ENCODE measurements around the gene VPS11.
A peak's percentile ranks its signal among the peaks of the same experiment; 100 is the strongest.

Gene VPS11

DNA sequence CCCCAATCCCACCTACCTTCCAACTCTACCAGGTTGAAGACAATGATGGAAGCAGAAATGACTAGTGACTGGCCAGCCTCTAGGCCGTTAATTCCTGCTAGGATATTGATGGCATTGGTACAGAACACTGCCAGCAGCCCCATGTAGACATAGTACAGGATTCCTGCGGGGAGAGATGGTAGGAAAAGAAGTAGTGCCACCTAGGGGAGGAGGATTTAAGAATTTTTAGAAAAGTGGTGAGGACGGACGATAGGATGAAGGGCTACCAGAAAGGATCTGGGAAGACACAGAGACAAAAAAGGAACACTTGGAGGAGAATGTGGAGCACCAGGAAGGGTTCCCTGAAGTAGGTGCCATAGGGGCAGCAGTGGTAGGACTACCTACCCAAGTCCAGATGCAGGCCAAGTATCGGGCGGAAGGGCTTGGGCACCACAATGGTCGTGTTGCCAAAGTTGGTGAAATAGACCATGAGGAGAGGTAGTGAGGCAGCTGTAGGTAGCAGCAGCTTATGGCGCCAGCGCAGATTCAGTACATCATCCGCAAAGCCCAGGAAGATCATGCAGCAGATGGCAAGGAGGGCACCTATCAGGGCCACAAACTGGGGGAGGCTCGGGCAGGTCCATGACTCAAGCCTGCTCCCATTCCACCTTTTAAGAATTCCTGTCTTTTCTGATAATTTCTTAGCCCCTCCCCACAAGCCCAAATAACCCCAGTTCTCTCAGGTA lies 32.8 kb downstream of the VPS11 start:
- no peak overlapping the region for H3K4ac ChIP-seq (ENCODE audit: low read length)
- no peak for DNase-seq (ENCODE audit: low spot score)
- H2BK120ac ChIP-seq (ENCODE audit: low read depth, low read length), result no peak overlapping the region
- no peak overlapping the region for H3K14ac ChIP-seq (ENCODE audit: low read length)
- H3K27me3 ChIP-seq (ENCODE audit: control insufficient read depth in 3 of 3, insufficient read depth in 3 of 3, low read depth in 1 of 3, low read length in 3 of 3), result no peaks in the 10 kb centered on the region
- no peak overlapping the region for H2BK12ac ChIP-seq (ENCODE audit: low read length)
- peak overlapping the region; percentile 69 for H2BK5ac ChIP-seq (ENCODE audit: low read length)
- no peak overlapping the region for H3K27ac ChIP-seq (replicated peaks; ENCODE audit: low read length)
- peak overlapping the region; percentile 81 for H3K9ac ChIP-seq (ENCODE audit: low read depth, low read length, poor library complexity)
- H3K18ac ChIP-seq (ENCODE audit: low read length), result no peak overlapping the region
- H2AK5ac ChIP-seq (ENCODE audit: low read depth, low read length), result peak overlapping the region; percentile 6
- no peak overlapping the region for H2BK15ac ChIP-seq (ENCODE audit: low read length)
- H3K79me1 ChIP-seq (ENCODE audit: low read depth, low read length), result peaks cover 6% of the 10 kb centered on the region
- H2AFZ ChIP-seq (ENCODE audit: low read length), result no peak overlapping the region
- H4K8ac ChIP-seq (ENCODE audit: low read depth, low read length), result no peak overlapping the region
- H3K23ac ChIP-seq (ENCODE audit: low read depth, low read length, poor library complexity), result no peak overlapping the region
- H3K4me3 ChIP-seq (ENCODE audit: low read length in 2 of 2), result peak overlapping the region; percentile 73 to 86
- peaks cover 20 to 28% of the 10 kb centered on the region in 2 donors for H3K36me3 ChIP-seq (replicated peaks in 1 of 2; ENCODE audit: control insufficient read depth in 2 of 2, insufficient read depth in 2 of 2, low read length in 2 of 2)
- WGBS, 2 donors (ENCODE audit: extremely low coverage in 2 of 2, insufficient read length in 2 of 2, insufficient replicate concordance in 1 of 2), result no CpG with 5 or more reads among the region's 11 CpGs
- H3K4me2 ChIP-seq (ENCODE audit: insufficient read depth, low read length, poor library complexity, severe bottlenecking), result peak overlapping the region; percentile 95
- peaks cover 9% of the 10 kb centered on the region in 2 donors for H3K4me1 ChIP-seq (ENCODE audit: control insufficient read depth in 2 of 2, insufficient read depth in 1 of 2, low read depth in 1 of 2, low read length in 2 of 2)
- H4K91ac ChIP-seq (ENCODE audit: low read depth, low read length, poor library complexity), result no peak overlapping the region
- H3K9me3 ChIP-seq (replicated peaks in 1 of 2; ENCODE audit: control insufficient read depth in 2 of 2, insufficient read depth in 1 of 2, low read depth in 1 of 2, low read length in 2 of 2), result no peaks in the 10 kb centered on the region

DNA sequence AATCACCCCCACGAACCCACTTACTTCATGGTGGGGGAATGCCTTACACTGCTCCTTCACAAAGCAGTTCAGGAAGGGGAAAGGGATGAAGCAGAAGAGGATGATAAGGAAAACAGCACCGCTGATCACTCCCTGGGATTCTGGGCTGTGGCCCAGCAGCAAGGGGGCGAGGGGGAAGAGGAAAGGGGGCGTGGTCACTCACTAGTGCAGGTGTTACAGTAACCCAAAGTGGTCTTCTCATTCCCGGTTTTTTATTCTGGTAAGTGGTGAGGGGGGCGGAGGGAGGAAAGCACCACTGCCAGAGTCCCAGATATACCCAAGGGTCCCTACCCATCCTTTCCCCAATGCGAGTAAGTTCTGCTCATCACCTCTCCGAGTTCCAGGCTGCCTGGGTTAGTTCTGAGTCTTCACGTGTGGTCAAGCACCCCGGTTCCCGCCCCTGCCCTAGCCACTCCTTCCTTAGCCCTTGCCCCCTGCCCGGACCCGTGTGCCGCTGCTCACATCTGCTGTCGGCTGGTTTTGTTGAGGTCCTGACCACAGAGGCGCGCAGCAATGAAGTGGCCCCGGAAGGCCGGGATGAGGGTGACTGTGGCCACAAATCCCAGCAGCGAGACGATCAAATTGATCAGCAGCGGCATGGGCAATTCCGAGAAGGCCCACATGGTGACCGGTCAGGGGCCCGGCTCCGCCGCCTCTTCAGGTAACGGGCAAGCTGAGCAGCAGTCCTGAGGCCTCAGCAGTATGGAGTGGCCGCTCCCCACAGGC lies 33.6 kb downstream of the VPS11 start:
- WGBS, 2 donors (ENCODE audit: extremely low coverage in 2 of 2, insufficient read length in 2 of 2, insufficient replicate concordance in 1 of 2), result no CpG with 5 or more reads among the region's 29 CpGs
- Histone ChIP-seq H3K27ac (replicated peaks; ENCODE audit: low read length) (peak overlapping the region; percentile 72), H3K4me1 (ENCODE audit: control insufficient read depth in 2 of 2, insufficient read depth in 1 of 2, low read depth in 1 of 2, low read length in 2 of 2) (peaks cover 6 to 13% of the 10 kb centered on the region in 2 donors), H3K18ac (ENCODE audit: low read length) (peak overlapping the region; percentile 71), H4K8ac (ENCODE audit: low read depth, low read length) (no peak overlapping the region), H3K9me3 (replicated peaks in 1 of 2; ENCODE audit: control insufficient read depth in 2 of 2, insufficient read depth in 1 of 2, low read depth in 1 of 2, low read length in 2 of 2) (no peaks in the 10 kb centered on the region), H3K14ac (ENCODE audit: low read length) (no peak overlapping the region), H4K91ac (ENCODE audit: low read depth, low read length, poor library complexity) (no peak overlapping the region), H2BK12ac (ENCODE audit: low read length) (peak overlapping the region; percentile 80), H3K4ac (ENCODE audit: low read length) (no peak overlapping the region), H3K9ac (ENCODE audit: low read depth, low read length, poor library complexity) (peak overlapping the region; percentile 88), H2BK15ac (ENCODE audit: low read length) (no peak overlapping the region), H3K27me3 (ENCODE audit: control insufficient read depth in 3 of 3, insufficient read depth in 3 of 3, low read depth in 1 of 3, low read length in 3 of 3) (no peaks in the 10 kb centered on the region), H2BK5ac (ENCODE audit: low read length) (peak overlapping the region; percentile 69), H3K4me2 (ENCODE audit: insufficient read depth, low read length, poor library complexity, severe bottlenecking) (peak overlapping the region; percentile 95), H2AFZ (ENCODE audit: low read length) (peak overlapping the region; percentile 82), H3K23ac (ENCODE audit: low read depth, low read length, poor library complexity) (peak overlapping the region; percentile 14), H3K4me3 (ENCODE audit: low read length in 2 of 2) (peak overlapping the region; percentile 73 to 86), H2BK120ac (ENCODE audit: low read depth, low read length) (no peak overlapping the region), H2AK5ac (ENCODE audit: low read depth, low read length) (peak overlapping the region; percentile 6), H3K36me3 (replicated peaks in 1 of 2; ENCODE audit: control insufficient read depth in 2 of 2, insufficient read depth in 2 of 2, low read length in 2 of 2) (peaks cover 20 to 28% of the 10 kb centered on the region in 2 donors), H3K79me1 (ENCODE audit: low read depth, low read length) (peaks cover 6% of the 10 kb centered on the region)
- no peak for DNase-seq (ENCODE audit: low spot score)

- H3K36me3 ChIP-seq (replicated peaks in 1 of 2; ENCODE audit: control insufficient read depth in 2 of 2, insufficient read depth in 2 of 2, low read length in 2 of 2), result peaks cover 15 to 21% of the 10 kb centered on the region in 2 donors
- peak within 1 kb of the TSS; percentile 92 for H3K27ac ChIP-seq (replicated peaks; ENCODE audit: low read length)
- H4K91ac ChIP-seq (ENCODE audit: low read depth, low read length, poor library complexity), result no peak within 1 kb of the TSS
- no peak within 1 kb of the TSS for H3K14ac ChIP-seq (ENCODE audit: low read length)
- H2AK5ac ChIP-seq (ENCODE audit: low read depth, low read length), result peak within 1 kb of the TSS; percentile 6
- H4K8ac ChIP-seq (ENCODE audit: low read depth, low read length), result no peak within 1 kb of the TSS
- H3K4ac ChIP-seq (ENCODE audit: low read length), result no peak within 1 kb of the TSS
- no CpG with 5 or more reads among the region's 32 CpGs for WGBS, 2 donors (ENCODE audit: extremely low coverage in 2 of 2, insufficient read length in 2 of 2, insufficient replicate concordance in 1 of 2)
- no peak within 1 kb of the TSS for H2BK120ac ChIP-seq (ENCODE audit: low read depth, low read length)
- H2AFZ ChIP-seq (ENCODE audit: low read length), result peak within 1 kb of the TSS; percentile 82
- H2BK12ac ChIP-seq (ENCODE audit: low read length), result peak within 1 kb of the TSS; percentile 80
- peak within 1 kb of the TSS; percentile 88 for H3K9ac ChIP-seq (ENCODE audit: low read depth, low read length, poor library complexity)
- H3K18ac ChIP-seq (ENCODE audit: low read length), result peak within 1 kb of the TSS; percentile 71
- peak within 1 kb of the TSS; percentile 14 for H3K23ac ChIP-seq (ENCODE audit: low read depth, low read length, poor library complexity)
- H3K4me3 ChIP-seq (ENCODE audit: low read length in 2 of 2), result peak within 1 kb of the TSS; percentile 73 to 86
- peaks cover 11 to 20% of the 10 kb centered on the region in 2 donors for H3K4me1 ChIP-seq (ENCODE audit: control insufficient read depth in 2 of 2, insufficient read depth in 1 of 2, low read depth in 1 of 2, low read length in 2 of 2)
- H3K4me2 ChIP-seq (ENCODE audit: insufficient read depth, low read length, poor library complexity, severe bottlenecking), result peak within 1 kb of the TSS; percentile 95
- no peaks in the 10 kb centered on the region for H3K27me3 ChIP-seq (ENCODE audit: control insufficient read depth in 3 of 3, insufficient read depth in 3 of 3, low read depth in 1 of 3, low read length in 3 of 3)
- H3K79me1 ChIP-seq (ENCODE audit: low read depth, low read length), result peaks cover 6% of the 10 kb centered on the region
- peak within 1 kb of the TSS; percentile 69 for H2BK5ac ChIP-seq (ENCODE audit: low read length)
- peak; percentile 92 for DNase-seq (ENCODE audit: low spot score)
- no peak within 1 kb of the TSS for H2BK15ac ChIP-seq (ENCODE audit: low read length)
- H3K9me3 ChIP-seq (replicated peaks in 1 of 2; ENCODE audit: control insufficient read depth in 2 of 2, insufficient read depth in 1 of 2, low read depth in 1 of 2, low read length in 2 of 2), result no peaks in the 10 kb centered on the region
Measured at GRCh38 chr11:119101759-119102423, 34.3 kb downstream of the VPS11 start, which contains the start of gene DPAGT1. TSS of gene DPAGT1 (minus strand) at chr11:119101853. CDS start at chr11:119101655, 198 bp downstream.
